ENCODE data around the gene ZSCAN31. TPM values are rescaled to one million over a fixed set of nuclear protein-coding genes. Genes with fewer than 3 reads are reported as not detected.

Gene ZSCAN31
- total and polyA plus RNA-seq, 10 of the 15 experiments (the other 5 are each of a cell fraction or from before 2014, with no cell fraction given), result 1.6 to 5.2 (median 2.9) TPM

- TF ChIP-seq CBX5 (IDR thresholded peaks at IDR 0.05; ENCODE audit: low read depth) (peak; percentile 96), RAD21 (IDR thresholded peaks at IDR 0.05; ENCODE audit: insufficient read depth, low read depth, low read length) (no peak), KLF5 (IDR thresholded peaks at IDR 0.05; ENCODE audit: partially characterized antibody) (peak; percentile 62)
- Histone ChIP-seq H3K9ac (ENCODE audit: control insufficient read depth, insufficient read depth, low read length) (no peak overlapping the region), H3K4me2 (ENCODE audit: control insufficient read depth, insufficient read depth) (no peak overlapping the region), H3K36me3 (ENCODE audit: control insufficient read depth in 2 of 2, insufficient read depth in 2 of 2, low read length in 1 of 2) (peaks cover 0 to 7% of the 10 kb centered on the region in 2 experiments; a peak in 1 of 4 replicates), H3K27ac (ENCODE audit: control insufficient read depth, insufficient read depth) (no peak overlapping the region), H4K20me1 (ENCODE audit: control insufficient read depth, insufficient read depth) (no peaks in the 10 kb centered on the region), H2AFZ (ENCODE audit: control insufficient read depth, low read depth, low read length) (no peak overlapping the region), H3K79me2 (ENCODE audit: control insufficient read depth, insufficient read depth, low read length) (no peaks in the 10 kb centered on the region), H3K27me3 (replicated peaks in 1 of 2; ENCODE audit: control insufficient read depth in 2 of 2, insufficient read depth in 2 of 2, low read length in 1 of 2) (no peaks in the 10 kb centered on the region), H3K9me3 (replicated peaks; ENCODE audit: control insufficient read depth, insufficient read depth, low read length) (peaks cover 15% of the 10 kb centered on the region), H3K4me3 (no peak overlapping the region), H3K4me1 (ENCODE audit: control insufficient read depth, insufficient read depth, low read length) (no peaks in the 10 kb centered on the region)
- CTCF ChIA-PET, result interaction anchor here (0.7 kb wide), 1 partner anchor 17 kb away, joined by 3 read pairs; no protein-coding TSS in a partner anchor
- POLR2A ChIA-PET, result no interaction called here
- RAD21 ChIA-PET (ENCODE audit: unreplicated experiment), result no interaction called here
- SMC1A ChIA-PET (ENCODE audit: uncharacterized antibody, unreplicated experiment), result interaction anchor here (0.5 kb wide), 1 partner anchor 1089 kb away, joined by 3 read pairs; no protein-coding TSS in a partner anchor
- DNase-seq (ENCODE audit: low read depth, low spot score) (no peak), FAIRE-seq (no peak), ATAC-seq (no peak)
- WGBS (ENCODE audit: insufficient coverage, insufficient replicate concordance, low lambda C conversion rate, missing lambda C conversion rate), result 66% methylated on average over 7 of the region's 7 CpGs
- no TSS peak for BruUV-seq (replicated peaks)
- intact Hi-C loops (cut with micrococcal nuclease; ENCODE audit: unreplicated experiment) (no loop called here), in situ Hi-C loops (cut with MboI) (loop anchor here (25.0 kb wide), 1 partner anchor 1664 kb away; the partner anchor contains the start of gene ZNF322)
These were observed 9.5 kb downstream of the ZSCAN31 start for GRCh38 chr6:28326371-28326948.

- ChIA-PET CTCF (interaction anchor here (0.9 to 1.1 kb wide), 2 partner anchors 11 to 162 kb away, joined by 3 to 5 read pairs; partner anchors contain the start of gene ZSCAN31), SMC1A (ENCODE audit: uncharacterized antibody, unreplicated experiment) (interaction anchor here (0.8 to 2.0 kb wide), 3 partner anchors 10 to 32 kb away, joined by 3 to 4 read pairs (median 4); no protein-coding TSS in a partner anchor), RAD21 (ENCODE audit: unreplicated experiment) (no interaction called here), POLR2A (interaction anchor here (0.8 kb wide), 1 partner anchor 26 kb away, joined by 4 read pairs; no protein-coding TSS in a partner anchor)
- BruUV-seq (replicated peaks), result no TSS peak
- Histone ChIP-seq H3K79me2 (ENCODE audit: control insufficient read depth, insufficient read depth, low read length) (no peaks in the 10 kb centered on the region), H4K20me1 (ENCODE audit: control insufficient read depth, insufficient read depth) (no peaks in the 10 kb centered on the region), H2AFZ (ENCODE audit: control insufficient read depth, low read depth, low read length) (no peak overlapping the region), H3K4me1 (ENCODE audit: control insufficient read depth, insufficient read depth, low read length) (no peaks in the 10 kb centered on the region), H3K9ac (ENCODE audit: control insufficient read depth, insufficient read depth, low read length) (no peak overlapping the region), H3K4me3 (no peak overlapping the region), H3K9me3 (replicated peaks; ENCODE audit: control insufficient read depth, insufficient read depth, low read length) (peaks cover 15% of the 10 kb centered on the region), H3K27ac (ENCODE audit: control insufficient read depth, insufficient read depth) (no peak overlapping the region), H3K36me3 (ENCODE audit: control insufficient read depth in 2 of 2, insufficient read depth in 2 of 2, low read length in 1 of 2) (peaks cover 0 to 7% of the 10 kb centered on the region in 2 experiments; a peak in 1 of 4 replicates), H3K27me3 (replicated peaks in 1 of 2; ENCODE audit: control insufficient read depth in 2 of 2, insufficient read depth in 2 of 2, low read length in 1 of 2) (no peaks in the 10 kb centered on the region), H3K4me2 (ENCODE audit: control insufficient read depth, insufficient read depth) (no peak overlapping the region)
- intact Hi-C loops (cut with micrococcal nuclease; ENCODE audit: unreplicated experiment) (no loop called here), in situ Hi-C loops (cut with MboI) (no loop called here)
- no peak for ATAC-seq
- DNase-seq (ENCODE audit: low read depth, low spot score), result no peak
- 100% methylated on average over 1 of the region's 1 CpG for WGBS (ENCODE audit: insufficient coverage, insufficient replicate concordance, low lambda C conversion rate, missing lambda C conversion rate)
- no peak for FAIRE-seq
- TF ChIP-seq KDM1A (IDR thresholded peaks at IDR 0.05; ENCODE audit: borderline replicate concordance), result no peak
- TF ChIP-seq STAT1 (conservative IDR thresholded peaks at IDR 0.05), result no peak
- TF ChIP-seq HCFC1 (IDR thresholded peaks at IDR 0.05; ENCODE audit: low read length), result no peak
- TF ChIP-seq STAT3 (IDR thresholded peaks at IDR 0.05; ENCODE audit: low read depth, low read length), result no peak
- TF ChIP-seq PML (IDR thresholded peaks at IDR 0.05; ENCODE audit: low read length), result no peak
- no peak for TF ChIP-seq IRF5 (IDR thresholded peaks at IDR 0.05; ENCODE audit: borderline replicate concordance)
- no peak for TF ChIP-seq RCOR1 (conservative IDR thresholded peaks at IDR 0.05; ENCODE audit: low read depth, low read length)
- no peak for TF ChIP-seq GABPA (IDR thresholded peaks at IDR 0.05; ENCODE audit: low read depth)
- TF ChIP-seq E2F4 (IDR thresholded peaks at IDR 0.05; ENCODE audit: low read depth, low read length), result no peak
- no peak for TF ChIP-seq GATAD2B (conservative IDR thresholded peaks at IDR 0.05; ENCODE audit: low read depth)
These were observed 12.0 kb downstream of the ZSCAN31 start for GRCh38 chr6:28323813-28324424.

Data from GM12878 (cell line).